Measurements from ENCODE around the gene CYBA. TPM values are rescaled to one million over a fixed set of nuclear protein-coding genes. Genes with fewer than 3 reads are reported as not detected.

Gene CYBA
- total and polyA plus RNA-seq, 10 of the 15 experiments (the other 5 are each of a cell fraction or from before 2014, with no cell fraction given): 0.55 to 598 (median 258) TPM

- no peaks in the 10 kb centered on the region for H4K20me1 ChIP-seq (ENCODE audit: control insufficient read depth, insufficient read depth)
- no peak overlapping the region for H3K9ac ChIP-seq (ENCODE audit: control insufficient read depth, insufficient read depth, low read length)
- no peaks in the 10 kb centered on the region for H3K27me3 ChIP-seq (replicated peaks in 1 of 2; ENCODE audit: control insufficient read depth in 2 of 2, insufficient read depth in 2 of 2, low read length in 1 of 2)
- ChIA-PET SMC1A (ENCODE audit: uncharacterized antibody, unreplicated experiment) (no interaction called here), POLR2A (no interaction called here), RAD21 (ENCODE audit: unreplicated experiment) (no interaction called here), CTCF (interaction anchor here (2.2 kb wide), 1 partner anchor 12 kb away, joined by 9 read pairs; no protein-coding TSS in a partner anchor)
- DNase-seq (ENCODE audit: low read depth, low spot score) (no peak), FAIRE-seq (no peak), ATAC-seq (no peak)
- TF ChIP-seq, protein P1, sequence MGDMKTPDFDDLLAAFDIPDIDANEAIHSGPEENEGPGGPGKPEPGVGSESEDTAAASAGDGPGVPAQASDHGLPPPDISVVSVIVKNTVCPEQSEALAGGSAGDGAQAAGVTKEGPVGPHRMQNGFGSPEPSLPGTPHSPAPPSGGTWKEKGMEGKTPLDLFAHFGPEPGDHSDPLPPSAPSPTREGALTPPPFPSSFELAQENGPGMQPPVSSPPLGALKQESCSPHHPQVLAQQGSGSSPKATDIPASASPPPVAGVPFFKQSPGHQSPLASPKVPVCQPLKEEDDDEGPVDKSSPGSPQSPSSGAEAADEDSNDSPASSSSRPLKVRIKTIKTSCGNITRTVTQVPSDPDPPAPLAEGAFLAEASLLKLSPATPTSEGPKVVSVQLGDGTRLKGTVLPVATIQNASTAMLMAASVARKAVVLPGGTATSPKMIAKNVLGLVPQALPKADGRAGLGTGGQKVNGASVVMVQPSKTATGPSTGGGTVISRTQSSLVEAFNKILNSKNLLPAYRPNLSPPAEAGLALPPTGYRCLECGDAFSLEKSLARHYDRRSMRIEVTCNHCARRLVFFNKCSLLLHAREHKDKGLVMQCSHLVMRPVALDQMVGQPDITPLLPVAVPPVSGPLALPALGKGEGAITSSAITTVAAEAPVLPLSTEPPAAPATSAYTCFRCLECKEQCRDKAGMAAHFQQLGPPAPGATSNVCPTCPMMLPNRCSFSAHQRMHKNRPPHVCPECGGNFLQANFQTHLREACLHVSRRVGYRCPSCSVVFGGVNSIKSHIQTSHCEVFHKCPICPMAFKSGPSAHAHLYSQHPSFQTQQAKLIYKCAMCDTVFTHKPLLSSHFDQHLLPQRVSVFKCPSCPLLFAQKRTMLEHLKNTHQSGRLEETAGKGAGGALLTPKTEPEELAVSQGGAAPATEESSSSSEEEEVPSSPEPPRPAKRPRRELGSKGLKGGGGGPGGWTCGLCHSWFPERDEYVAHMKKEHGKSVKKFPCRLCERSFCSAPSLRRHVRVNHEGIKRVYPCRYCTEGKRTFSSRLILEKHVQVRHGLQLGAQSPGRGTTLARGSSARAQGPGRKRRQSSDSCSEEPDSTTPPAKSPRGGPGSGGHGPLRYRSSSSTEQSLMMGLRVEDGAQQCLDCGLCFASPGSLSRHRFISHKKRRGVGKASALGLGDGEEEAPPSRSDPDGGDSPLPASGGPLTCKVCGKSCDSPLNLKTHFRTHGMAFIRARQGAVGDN (IDR thresholded peaks at IDR 0.05): no peak
- TF ChIP-seq CHD4 (IDR thresholded peaks at IDR 0.05): no peak
- TF ChIP-seq RFX5 (IDR thresholded peaks at IDR 0.05; ENCODE audit: low read depth, low read length): no peak
- no peak for TF ChIP-seq SIN3A (IDR thresholded peaks at IDR 0.05; ENCODE audit: low read depth, low read length)
- no peak for TF ChIP-seq NR2C2 (IDR thresholded peaks at IDR 0.05; ENCODE audit: borderline replicate concordance, control insufficient read depth, insufficient read length, low read depth)
- TF ChIP-seq TARDBP (IDR thresholded peaks at IDR 0.05; ENCODE audit: borderline replicate concordance): no peak
- in situ Hi-C loops (cut with MboI): no loop called here
- no peak overlapping the region for H3K4me2 ChIP-seq (ENCODE audit: control insufficient read depth, insufficient read depth)
- no peak overlapping the region for H3K4me3 ChIP-seq
- intact Hi-C loops (cut with micrococcal nuclease; ENCODE audit: unreplicated experiment): no loop called here
- no peak overlapping the region for H2AFZ ChIP-seq (ENCODE audit: control insufficient read depth, low read depth, low read length)
- peaks cover 13% of the 10 kb centered on the region for H3K79me2 ChIP-seq (ENCODE audit: control insufficient read depth, insufficient read depth, low read length)
- no peak overlapping the region for H3K27ac ChIP-seq (ENCODE audit: control insufficient read depth, insufficient read depth)
- BruUV-seq (replicated peaks): no TSS peak
- no peaks in the 10 kb centered on the region for H3K9me3 ChIP-seq (replicated peaks; ENCODE audit: control insufficient read depth, insufficient read depth, low read length)
- no peaks in the 10 kb centered on the region for H3K4me1 ChIP-seq (ENCODE audit: control insufficient read depth, insufficient read depth, low read length)
- H3K36me3 ChIP-seq (ENCODE audit: control insufficient read depth in 2 of 2, insufficient read depth in 2 of 2, low read length in 1 of 2): no peaks in the 10 kb centered on the region
- 80% methylated on average over 5 of the region's 5 CpGs for WGBS (ENCODE audit: insufficient coverage, insufficient replicate concordance, low lambda C conversion rate, missing lambda C conversion rate)
Measured at GRCh38 chr16:88667461-88667860, 16.6 kb upstream of the CYBA start.

Measured in GM12878 (cell line).